Measurements from ENCODE around the gene ITGA5.

ITGA5 gene

DNA sequence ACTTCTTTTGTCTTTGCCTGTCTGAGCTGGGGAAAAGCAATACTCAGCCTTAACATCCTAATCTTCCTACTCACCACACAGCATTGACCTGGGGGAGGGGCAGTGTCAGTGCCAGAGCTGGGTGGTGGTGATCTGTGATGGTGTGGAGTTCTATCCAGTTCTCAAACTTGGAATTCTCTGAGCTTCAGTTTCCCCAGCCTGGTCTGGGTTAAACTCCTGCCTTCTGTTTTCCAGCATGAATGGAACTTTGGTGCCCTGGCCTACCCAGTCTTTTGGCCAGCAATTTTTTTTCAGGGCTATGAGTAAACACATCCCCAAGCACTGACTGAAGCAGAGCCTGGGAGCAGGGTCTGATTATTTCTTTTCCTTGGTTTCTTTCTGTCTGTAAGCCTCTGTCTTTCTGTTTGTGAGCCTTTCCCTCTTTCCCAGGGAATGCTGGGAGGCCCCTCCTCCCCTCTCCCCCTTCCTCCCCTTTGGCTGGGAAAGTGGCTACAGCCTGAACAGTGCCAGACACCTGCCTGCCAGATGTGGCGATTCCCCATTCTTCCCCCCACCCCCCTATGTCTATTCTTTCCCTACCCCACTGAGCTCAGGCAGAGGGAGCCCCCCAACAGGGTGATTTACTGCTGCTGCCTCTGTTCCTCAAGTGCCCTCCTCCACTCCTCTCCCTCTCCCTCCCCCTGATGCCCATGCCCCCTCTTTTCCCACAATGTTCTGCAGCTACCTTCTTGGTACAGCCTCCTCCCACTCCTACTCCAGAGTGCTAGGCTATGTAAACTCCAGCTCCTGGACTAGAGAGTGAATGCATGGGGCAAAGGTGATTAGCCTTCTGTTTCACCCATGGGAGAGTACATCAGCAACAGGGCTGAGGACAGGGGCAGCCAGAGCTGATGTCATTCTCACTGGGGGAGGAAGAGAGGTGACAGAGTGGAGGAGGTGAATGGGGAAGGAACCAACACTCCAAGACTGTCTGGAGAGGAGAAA is 65.9 kb downstream of the ITGA5 start:
- no peak for DNase-seq (ENCODE audit: low read depth, low spot score)

GRCh38 chr12:54352022-54352531 is 67.0 kb downstream of the ITGA5 start:
- no peak for DNase-seq (ENCODE audit: low read depth, low spot score)

DNA sequence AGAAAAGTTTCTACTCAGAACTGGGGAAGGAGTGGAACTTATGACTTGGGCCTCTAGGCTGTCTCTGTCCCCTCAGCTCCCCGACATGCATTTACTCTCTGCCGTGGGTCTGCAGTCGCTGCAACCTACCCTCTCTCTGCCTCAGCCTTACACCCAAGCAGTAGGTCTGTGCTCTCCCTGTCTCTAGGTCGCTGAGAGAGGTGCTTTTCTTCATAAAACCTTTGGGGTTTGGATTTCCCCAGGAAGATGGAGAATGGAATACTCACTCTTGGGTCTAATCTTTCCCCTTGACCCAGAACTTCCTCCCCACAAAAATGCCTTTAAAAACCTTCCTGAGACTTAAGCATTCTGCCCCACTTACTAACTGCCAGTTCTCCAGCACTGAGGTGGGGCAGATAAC is 67.7 kb downstream of the ITGA5 start:
- DNase-seq (ENCODE audit: low read depth, low spot score) = no peak

DNA sequence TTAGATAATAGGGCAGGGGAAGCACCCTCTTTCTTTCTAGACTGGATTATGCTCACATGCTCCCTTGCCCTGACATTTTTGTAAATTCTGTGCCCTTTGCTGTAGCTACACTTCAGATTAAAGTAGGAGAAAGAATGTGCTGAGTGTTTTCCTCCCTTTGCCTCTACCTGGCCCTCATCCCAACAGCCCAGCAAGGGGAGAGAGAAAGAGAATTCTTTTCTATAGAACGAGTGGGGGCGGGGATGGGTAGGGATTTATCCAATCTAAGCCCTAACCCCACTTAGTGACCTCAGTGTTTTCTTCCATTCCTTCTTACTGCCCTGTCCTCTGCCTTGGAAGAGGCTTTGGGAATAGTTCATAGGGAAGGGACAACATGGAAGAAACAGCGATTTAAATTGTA is 68.3 kb downstream of the ITGA5 start:
- DNase-seq (ENCODE audit: low read depth, low spot score) = no peak

DNA sequence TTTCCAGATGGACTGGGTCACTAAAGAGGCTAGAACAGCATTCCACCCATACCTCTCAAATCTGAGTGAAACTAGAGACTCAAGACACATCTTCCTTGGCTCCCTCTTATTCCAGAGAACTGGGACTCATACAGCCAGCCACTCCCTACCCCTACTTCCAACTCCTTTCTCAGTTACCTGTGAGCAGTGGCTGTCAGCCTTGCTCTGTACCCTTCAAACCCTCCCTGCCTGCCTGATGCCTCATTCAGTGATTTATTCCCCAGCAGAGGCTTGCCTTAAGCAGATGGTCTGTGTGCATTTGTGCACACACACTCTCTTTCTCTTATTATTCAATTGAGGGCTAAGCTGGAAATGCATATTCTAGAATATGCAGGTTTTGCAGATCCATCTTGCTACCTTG is 69.4 kb downstream of the ITGA5 start:
- no peak for DNase-seq (ENCODE audit: low read depth, low spot score)

- no peak for DNase-seq (ENCODE audit: low read depth, low spot score)
Observed at GRCh38 chr12:54349036-54349435, 70.0 kb downstream of the ITGA5 start.

Data from iPS DF 19.7 (cell line).